Measurements from ENCODE around the gene IQSEC1. TPM values are rescaled to one million over a fixed set of nuclear protein-coding genes. Genes with fewer than 3 reads are reported as not detected.
A peak's percentile ranks its signal among the peaks of the same experiment; 100 is the strongest.

The IQSEC1 gene
- total RNA-seq, 3 donors from 2014 or later: 26.9 to 45.4 (median 26.9) TPM

DNA sequence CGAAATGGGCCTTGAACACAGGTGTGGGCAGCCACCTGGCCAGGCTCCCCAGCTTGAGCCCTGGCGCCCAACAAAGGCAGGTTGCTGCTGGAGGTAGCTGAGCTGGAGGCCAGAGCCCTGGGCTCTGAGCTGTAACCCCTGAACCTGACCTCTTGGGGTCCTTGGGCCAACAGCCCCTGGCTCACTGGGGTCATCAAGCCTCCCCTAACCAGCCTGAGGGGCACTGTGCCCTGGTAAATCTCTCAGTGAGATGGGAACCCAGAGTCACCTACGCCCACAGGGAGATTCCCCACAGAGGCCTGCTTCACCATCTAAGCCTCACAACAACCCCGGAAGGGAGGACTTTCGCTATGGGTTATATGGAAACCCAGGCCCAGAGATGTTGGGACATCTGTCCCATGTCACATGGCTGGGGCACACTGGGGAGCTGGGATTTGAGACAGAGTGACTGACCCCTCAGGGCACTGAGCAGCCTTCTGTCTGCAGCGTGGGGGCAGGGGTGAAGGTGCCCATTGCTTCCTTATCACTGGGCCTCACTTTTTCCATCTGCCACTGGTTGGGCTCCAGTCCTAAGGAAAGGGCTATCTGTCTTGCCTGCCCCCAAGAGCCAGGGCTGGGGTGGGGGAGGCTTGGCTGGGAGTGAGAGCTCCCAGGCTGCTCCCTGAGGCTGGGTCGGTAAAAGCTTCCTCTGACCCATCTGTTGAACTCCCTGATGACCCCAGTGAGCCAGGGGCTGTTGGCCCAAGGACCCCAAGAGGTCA lies 59.1 kb downstream of the IQSEC1 start:
- Histone ChIP-seq H3K4me1 (peaks cover 0 to 10% of the 10 kb centered on the region in 2 donors), H3K4me3 (peak overlapping the region in 2 of 3 donors; percentile 15 to 36), H3K27ac (peak overlapping the region in 1 of 2 donors; percentile 83), H3K9me3 (no peaks in the 10 kb centered on the region), H3K36me3 (no peaks in the 10 kb centered on the region), H3K27me3 (no peaks in the 10 kb centered on the region)
- TF ChIP-seq, protein P1, sequence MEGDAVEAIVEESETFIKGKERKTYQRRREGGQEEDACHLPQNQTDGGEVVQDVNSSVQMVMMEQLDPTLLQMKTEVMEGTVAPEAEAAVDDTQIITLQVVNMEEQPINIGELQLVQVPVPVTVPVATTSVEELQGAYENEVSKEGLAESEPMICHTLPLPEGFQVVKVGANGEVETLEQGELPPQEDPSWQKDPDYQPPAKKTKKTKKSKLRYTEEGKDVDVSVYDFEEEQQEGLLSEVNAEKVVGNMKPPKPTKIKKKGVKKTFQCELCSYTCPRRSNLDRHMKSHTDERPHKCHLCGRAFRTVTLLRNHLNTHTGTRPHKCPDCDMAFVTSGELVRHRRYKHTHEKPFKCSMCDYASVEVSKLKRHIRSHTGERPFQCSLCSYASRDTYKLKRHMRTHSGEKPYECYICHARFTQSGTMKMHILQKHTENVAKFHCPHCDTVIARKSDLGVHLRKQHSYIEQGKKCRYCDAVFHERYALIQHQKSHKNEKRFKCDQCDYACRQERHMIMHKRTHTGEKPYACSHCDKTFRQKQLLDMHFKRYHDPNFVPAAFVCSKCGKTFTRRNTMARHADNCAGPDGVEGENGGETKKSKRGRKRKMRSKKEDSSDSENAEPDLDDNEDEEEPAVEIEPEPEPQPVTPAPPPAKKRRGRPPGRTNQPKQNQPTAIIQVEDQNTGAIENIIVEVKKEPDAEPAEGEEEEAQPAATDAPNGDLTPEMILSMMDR (IDR thresholded peaks at IDR 0.05): no peak
- TF ChIP-seq POLR2AphosphoS5 (IDR thresholded peaks at IDR 0.05): no peak
- no peak for TF ChIP-seq POLR2A (IDR thresholded peaks at IDR 0.05)
- DNase-seq (ENCODE audit: low spot score in 2 of 2): peak in 1 of 2 donors; percentile 42
- intact Hi-C loops (cut with DNase I; ENCODE audit: low total_unique reads): no loop called here

DNA sequence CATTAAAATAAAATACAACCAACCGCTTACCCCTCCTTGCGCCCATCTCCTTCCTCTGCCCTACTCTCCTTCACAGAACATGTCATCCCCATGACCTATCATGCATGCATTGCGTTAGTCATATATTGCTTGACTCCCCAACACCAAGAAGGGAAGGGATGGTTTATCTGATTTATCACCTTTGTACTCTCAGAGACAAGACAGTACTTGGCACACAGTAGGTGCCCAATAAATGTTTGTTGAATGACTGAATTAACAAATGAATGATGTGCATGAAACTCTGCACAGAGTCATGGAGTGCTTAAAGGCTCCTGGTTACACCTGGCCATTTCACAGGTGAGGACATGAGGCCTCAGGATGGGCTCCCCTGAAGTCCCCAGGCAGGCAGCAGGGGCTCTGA lies 59.7 kb downstream of the IQSEC1 start:
- Histone ChIP-seq H3K9me3 (no peaks in the 10 kb centered on the region), H3K4me3 (peak overlapping the region in 1 of 3 donors; percentile 36), H3K4me1 (peaks cover 0 to 6% of the 10 kb centered on the region in 2 donors), H3K27ac (peak overlapping the region in 1 of 2 donors; percentile 83), H3K36me3 (no peaks in the 10 kb centered on the region), H3K27me3 (no peaks in the 10 kb centered on the region)
- TF ChIP-seq POLR2AphosphoS5 (IDR thresholded peaks at IDR 0.05) (no peak), POLR2A (IDR thresholded peaks at IDR 0.05) (no peak)
- TF ChIP-seq, protein P1 (IDR thresholded peaks at IDR 0.05): no peak
- DNase-seq (ENCODE audit: low spot score in 2 of 2): no peak
- intact Hi-C loops (cut with DNase I; ENCODE audit: low total_unique reads): no loop called here

DNA sequence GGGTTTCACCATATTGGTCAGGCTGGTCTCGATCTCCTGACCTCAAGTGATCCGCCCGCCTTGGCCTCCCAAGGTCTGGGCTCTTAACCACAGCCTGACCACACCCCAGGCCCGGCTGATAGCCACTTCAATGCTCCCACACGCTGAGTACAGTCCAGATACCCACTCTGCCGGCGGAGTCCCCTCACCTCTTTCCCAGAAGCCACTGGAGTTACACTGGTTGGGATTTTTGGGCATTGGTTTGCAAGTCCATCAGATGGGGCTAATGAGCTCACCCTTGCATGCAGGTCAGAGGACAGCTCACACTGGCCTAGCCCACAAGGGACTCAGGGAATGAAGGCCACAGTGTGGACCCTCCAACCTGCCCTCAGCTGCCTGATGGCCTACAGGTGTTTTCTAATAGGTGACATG lies 60.1 kb downstream of the IQSEC1 start:
- no peaks in the 10 kb centered on the region for H3K27me3 ChIP-seq
- H3K27ac ChIP-seq: peak overlapping the region in 1 of 2 donors; percentile 77
- intact Hi-C loops (cut with DNase I; ENCODE audit: low total_unique reads): no loop called here
- peaks cover 0 to 3% of the 10 kb centered on the region in 2 donors for H3K4me1 ChIP-seq
- no peak for DNase-seq (ENCODE audit: low spot score in 2 of 2)
- H3K9me3 ChIP-seq: no peaks in the 10 kb centered on the region
- H3K36me3 ChIP-seq: no peaks in the 10 kb centered on the region
- no peak overlapping the region for H3K4me3 ChIP-seq
- TF ChIP-seq, protein P1 (IDR thresholded peaks at IDR 0.05): no peak
- no peak for TF ChIP-seq POLR2AphosphoS5 (IDR thresholded peaks at IDR 0.05)
- no peak for TF ChIP-seq POLR2A (IDR thresholded peaks at IDR 0.05)

DNA sequence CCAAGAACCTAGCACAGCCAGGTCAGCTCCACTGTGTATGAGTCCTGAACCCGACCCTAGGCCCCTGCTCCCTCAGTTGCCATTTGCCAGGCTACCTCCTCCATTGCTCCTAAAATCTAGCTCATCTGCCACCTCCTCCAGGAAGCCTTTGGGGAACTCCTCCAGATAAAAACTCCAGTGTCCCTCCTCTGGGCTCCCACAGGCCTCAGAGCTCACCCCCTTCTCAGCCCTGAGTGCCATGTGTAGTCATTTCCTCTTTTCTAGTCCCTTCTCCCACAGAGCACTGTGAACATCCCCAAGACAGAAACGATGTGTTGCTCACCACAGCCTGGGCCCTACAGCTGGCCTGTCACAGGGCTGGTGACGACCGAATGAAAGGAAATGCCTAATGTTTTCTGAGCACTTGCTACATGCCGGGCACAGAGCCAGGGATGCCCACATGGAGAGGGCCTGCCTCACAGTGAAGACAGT lies 61.0 kb downstream of the IQSEC1 start:
- intact Hi-C loops (cut with DNase I; ENCODE audit: low total_unique reads): no loop called here
- H3K4me1 ChIP-seq: no peaks in the 10 kb centered on the region
- peak in 1 of 2 donors; percentile 56 for DNase-seq (ENCODE audit: low spot score in 2 of 2)

DNA sequence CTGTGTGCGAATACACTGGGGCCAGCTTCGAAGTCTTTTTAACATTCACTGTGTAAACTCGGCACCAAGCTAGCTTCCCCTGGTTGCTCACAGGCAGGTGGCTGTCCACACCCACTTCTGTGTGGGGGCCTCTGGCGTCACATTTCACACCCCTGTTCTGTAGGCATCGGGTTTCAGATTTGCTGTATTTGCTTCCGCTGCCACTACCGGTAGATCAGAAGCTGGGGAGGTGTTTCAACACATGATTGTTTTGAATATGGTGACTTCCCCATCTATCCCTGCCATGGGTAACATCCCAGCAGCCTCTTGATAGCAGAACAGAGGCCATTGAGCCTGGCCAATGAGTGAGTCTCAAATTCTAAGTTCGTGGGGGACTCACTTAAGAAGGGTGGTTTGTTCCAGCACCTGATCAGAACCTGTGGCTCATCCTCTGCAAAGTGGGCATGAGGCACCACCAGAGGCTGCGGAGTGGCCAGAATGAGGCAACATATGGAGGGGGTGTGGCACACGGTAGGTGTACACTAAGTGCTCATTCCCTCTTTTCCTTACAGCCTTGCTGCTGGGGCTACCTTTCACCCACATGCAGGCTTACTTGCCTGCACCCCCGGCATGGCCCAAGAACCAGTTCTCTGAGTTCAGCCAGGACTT lies 61.5 kb downstream of the IQSEC1 start:
- peak overlapping the region in 1 of 2 donors; percentile 77 for H3K27ac ChIP-seq
- intact Hi-C loops (cut with DNase I; ENCODE audit: low total_unique reads): no loop called here
- TF ChIP-seq, protein P1 (IDR thresholded peaks at IDR 0.05): no peak
- TF ChIP-seq POLR2AphosphoS5 (IDR thresholded peaks at IDR 0.05) (no peak), POLR2A (IDR thresholded peaks at IDR 0.05) (no peak)
- H3K9me3 ChIP-seq: no peaks in the 10 kb centered on the region
- H3K4me3 ChIP-seq: no peak overlapping the region
- H3K27me3 ChIP-seq: no peaks in the 10 kb centered on the region
- H3K36me3 ChIP-seq: no peaks in the 10 kb centered on the region
- DNase-seq (ENCODE audit: low spot score in 2 of 2): no peak
- H3K4me1 ChIP-seq: no peaks in the 10 kb centered on the region

More for the DNA sequence above, 61.0 kb downstream of the IQSEC1 start:
- Histone ChIP-seq H3K27ac (peak overlapping the region in 1 of 2 donors; percentile 77), H3K27me3 (no peaks in the 10 kb centered on the region), H3K9me3 (no peaks in the 10 kb centered on the region), H3K36me3 (no peaks in the 10 kb centered on the region), H3K4me3 (no peak overlapping the region)
- TF ChIP-seq POLR2AphosphoS5 (IDR thresholded peaks at IDR 0.05): peak in 2 of 3 donors; percentile 38 to 53
- TF ChIP-seq POLR2A (IDR thresholded peaks at IDR 0.05): no peak

Measured in breast epithelium (tissue), 4 donors.